SU-DHL-6 (cell line): ENCODE data around the gene GP5.

Experiments used
- H2AFZ ChIP-seq: fragments of 200-600 bp; sonication (generic); 2 replicates; pipeline ENCODE4 v1.6.1; 2014; ENCODE audit warnings: low read depth, mild to moderate bottlenecking, moderate library complexity, mixed read lengths, antibody characterized with exemption, low read length; ENCODE audit not compliant: severe bottlenecking
- H3F3A ChIP-seq: fragments of 200-600 bp; shearing (Covaris generic); 2 replicates; pipeline ENCODE4 v1.6.0; 2016; ENCODE audit warnings: antibody characterized with exemption, mild to moderate bottlenecking; ENCODE audit not compliant: insufficient read depth
- H3K27ac ChIP-seq: fragments of 200-600 bp; sonication (generic); 2 replicates; pipeline ENCODE4 v1.5.1; 2016; ENCODE audit warnings: low read depth, mild to moderate bottlenecking, low read length, moderate library complexity, mixed read lengths
- H3K27me3 ChIP-seq: fragments of 200-600 bp; sonication (generic), shearing (Covaris generic); 2 replicates; pipeline ENCODE4 v1.6.0; 2014; ENCODE audit warnings: mild to moderate bottlenecking, low read length
- H3K36me3 ChIP-seq: fragments of 200-600 bp; sonication (generic); 2 replicates; pipeline ENCODE4 v1.6.1; 2014; ENCODE audit warnings: mild to moderate bottlenecking, low read length, mixed read lengths
- H3K4me2 ChIP-seq: fragments of 300-600, 200-600 bp; shearing (Covaris generic), sonication (generic); 2 replicates; pipeline ENCODE4 v1.6.0; 2014; ENCODE audit warnings: low read length, low read depth, mild to moderate bottlenecking; ENCODE audit not compliant: poor library complexity, severe bottlenecking
- H3K4me3 ChIP-seq: fragments of 200-600 bp; sonication (generic); 2 replicates; pipeline ENCODE4 v1.5.1; 2014; ENCODE audit warnings: antibody characterized with exemption, low read length, mild to moderate bottlenecking, mixed read lengths; ENCODE audit not compliant: insufficient read depth, poor library complexity, severe bottlenecking
- H3K79me2 ChIP-seq: fragments of 200-600 bp; sonication (generic); 2 replicates; pipeline ENCODE4 v1.6.1; 2014; ENCODE audit warnings: mild to moderate bottlenecking, low read length, moderate library complexity; ENCODE audit not compliant: insufficient read depth
- H3K9ac ChIP-seq: fragments of 200-600 bp; sonication (generic); 2 replicates; pipeline ENCODE4 v1.7.0; 2014; ENCODE audit warnings: mild to moderate bottlenecking, low read length
- H3K9me2 ChIP-seq: fragments of 200-600 bp; sonication (generic); replicated peaks from 2 replicates; pipeline ENCODE4 v1.6.1; 2014; ENCODE audit warnings: low read length; ENCODE audit not compliant: insufficient read depth
- H3K9me3 ChIP-seq: fragments of 200-600 bp; sonication (generic); 2 replicates; pipeline ENCODE4 v1.6.1; 2014; ENCODE audit warnings: low read length, mixed read lengths; ENCODE audit not compliant: insufficient read depth
- H4K20me1 ChIP-seq: fragments of 200-600 bp; sonication (generic); 2 replicates; pipeline ENCODE4 v1.6.1; 2014; ENCODE audit warnings: low read depth, mild to moderate bottlenecking, antibody characterized with exemption, low read length, moderate library complexity, mixed read lengths
- EZH2phosphoT487 ChIP-seq: fragments of 200-600 bp; sonication (generic), shearing (Covaris generic); conservative IDR thresholded peaks from 2 replicates; pipeline ENCODE4 v1.6.1; 2018; ENCODE audit warnings: mild to moderate bottlenecking, antibody characterized with exemption, low read length, moderate library complexity, mixed read lengths
- TF ChIP-seq, protein P1 (sequence below): fragments of 200-600 bp; sonication (generic); IDR thresholded peaks from one replicate; pipeline ENCODE4 v1.5.1; 2017; ENCODE audit warnings: antibody characterized with exemption, mild to moderate bottlenecking, low read length, moderate library complexity; ENCODE audit not compliant: insufficient read depth, poor library complexity, severe bottlenecking

Gene GP5

DNA sequence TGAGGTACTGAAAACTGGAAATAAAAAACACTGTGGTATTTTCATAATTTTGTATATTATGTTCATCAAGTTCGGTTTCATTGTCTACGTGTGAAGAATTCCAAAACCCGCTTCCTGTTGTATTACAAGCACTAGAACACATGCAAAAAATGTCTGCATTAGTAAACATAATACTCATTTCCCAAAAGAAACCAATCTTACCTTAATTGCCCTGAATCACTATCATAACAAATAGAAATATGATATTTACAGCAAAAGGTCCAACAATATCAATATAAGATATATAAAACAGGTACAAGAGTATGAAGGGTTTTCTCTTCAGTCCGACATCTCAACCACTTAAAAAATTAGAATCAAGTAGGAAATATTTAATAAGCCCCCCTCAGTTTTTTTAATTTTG is 26.3 kb upstream of the GP5 start:
- H3K4me3 ChIP-seq: no peak overlapping the region
- no peaks in the 10 kb centered on the region for H4K20me1 ChIP-seq
- H3K9me2 ChIP-seq: no peaks in the 10 kb centered on the region
- no peak overlapping the region for H2AFZ ChIP-seq
- H3K9me3 ChIP-seq: no peaks in the 10 kb centered on the region
- no peak overlapping the region for H3K4me2 ChIP-seq
- TF ChIP-seq, protein P1, sequence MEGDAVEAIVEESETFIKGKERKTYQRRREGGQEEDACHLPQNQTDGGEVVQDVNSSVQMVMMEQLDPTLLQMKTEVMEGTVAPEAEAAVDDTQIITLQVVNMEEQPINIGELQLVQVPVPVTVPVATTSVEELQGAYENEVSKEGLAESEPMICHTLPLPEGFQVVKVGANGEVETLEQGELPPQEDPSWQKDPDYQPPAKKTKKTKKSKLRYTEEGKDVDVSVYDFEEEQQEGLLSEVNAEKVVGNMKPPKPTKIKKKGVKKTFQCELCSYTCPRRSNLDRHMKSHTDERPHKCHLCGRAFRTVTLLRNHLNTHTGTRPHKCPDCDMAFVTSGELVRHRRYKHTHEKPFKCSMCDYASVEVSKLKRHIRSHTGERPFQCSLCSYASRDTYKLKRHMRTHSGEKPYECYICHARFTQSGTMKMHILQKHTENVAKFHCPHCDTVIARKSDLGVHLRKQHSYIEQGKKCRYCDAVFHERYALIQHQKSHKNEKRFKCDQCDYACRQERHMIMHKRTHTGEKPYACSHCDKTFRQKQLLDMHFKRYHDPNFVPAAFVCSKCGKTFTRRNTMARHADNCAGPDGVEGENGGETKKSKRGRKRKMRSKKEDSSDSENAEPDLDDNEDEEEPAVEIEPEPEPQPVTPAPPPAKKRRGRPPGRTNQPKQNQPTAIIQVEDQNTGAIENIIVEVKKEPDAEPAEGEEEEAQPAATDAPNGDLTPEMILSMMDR: no peak
- no peak for TF ChIP-seq EZH2phosphoT487
- H3F3A ChIP-seq: 0 out of 2 replicates have a peak, but pooled peaks cover 4% of the 10 kb centered on the region
- no peak overlapping the region for H3K9ac ChIP-seq
- H3K27ac ChIP-seq: no peak overlapping the region
- peaks cover 54% of the 10 kb centered on the region for H3K36me3 ChIP-seq
- H3K27me3 ChIP-seq: no peaks in the 10 kb centered on the region
- H3K79me2 ChIP-seq: no peaks in the 10 kb centered on the region

DNA sequence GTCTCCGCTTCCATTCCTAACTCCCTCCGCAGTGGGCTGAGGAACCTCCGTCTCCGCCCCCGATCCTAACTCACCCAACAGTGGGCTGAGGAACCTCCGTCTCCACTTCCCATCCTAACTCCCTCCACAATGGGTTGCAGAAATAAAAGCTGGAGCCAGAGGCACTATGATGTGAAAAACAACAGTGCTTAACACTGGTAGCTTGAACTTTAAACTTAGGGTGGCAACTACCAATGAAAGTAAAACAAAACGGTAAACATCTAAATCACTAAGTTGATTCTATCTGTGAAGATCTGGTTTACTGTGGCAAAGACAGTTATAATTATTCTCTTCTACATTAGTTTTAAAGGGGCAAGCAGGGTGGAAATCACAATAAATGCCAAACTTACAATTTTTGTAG is 25.9 kb upstream of the GP5 start:
- H3F3A ChIP-seq: peaks cover 4% of the 10 kb centered on the region; the same call in 1 of the 2 replicates
- peaks cover 51% of the 10 kb centered on the region for H3K36me3 ChIP-seq

DNA sequence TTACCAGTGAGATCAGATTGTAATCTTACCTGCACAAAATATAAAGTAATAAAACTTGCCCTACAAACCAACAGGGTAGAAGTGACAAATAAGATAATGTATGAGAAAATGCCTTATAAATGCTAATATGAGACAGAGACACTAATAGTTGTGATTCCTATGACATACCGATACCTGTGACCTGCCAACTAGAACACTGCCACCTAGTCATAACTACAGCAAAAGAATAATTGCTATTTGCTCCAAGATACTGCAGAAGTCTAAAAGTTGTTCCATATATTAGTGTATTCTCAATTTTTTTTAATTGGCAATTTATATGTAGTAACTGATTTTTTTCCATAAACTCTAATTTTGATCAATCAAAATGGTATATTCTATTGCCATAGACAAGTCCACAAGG is 25.3 kb upstream of the GP5 start:
- no peaks in the 10 kb centered on the region for H3K27me3 ChIP-seq
- peaks cover 4% of the 10 kb centered on the region; the same call in 1 of the 2 replicates for H3F3A ChIP-seq
- H4K20me1 ChIP-seq: no peaks in the 10 kb centered on the region
- TF ChIP-seq, protein P1: no peak
- no peak for TF ChIP-seq EZH2phosphoT487
- H3K4me3 ChIP-seq: no peak overlapping the region
- H3K9me3 ChIP-seq: no peaks in the 10 kb centered on the region
- no peaks in the 10 kb centered on the region for H3K9me2 ChIP-seq
- no peak overlapping the region for H3K4me2 ChIP-seq
- no peak overlapping the region for H3K27ac ChIP-seq
- peaks cover 50% of the 10 kb centered on the region for H3K36me3 ChIP-seq
- no peaks in the 10 kb centered on the region for H3K79me2 ChIP-seq
- H3K9ac ChIP-seq: no peak overlapping the region
- no peak overlapping the region for H2AFZ ChIP-seq

More for the DNA sequence above, 25.9 kb upstream of the GP5 start:
- Histone ChIP-seq H4K20me1 (no peaks in the 10 kb centered on the region), H3K4me3 (no peak overlapping the region), H3K27me3 (no peaks in the 10 kb centered on the region), H3K4me2 (no peak overlapping the region), H2AFZ (no peak overlapping the region), H3K27ac (no peak overlapping the region), H3K9ac (no peak overlapping the region), H3K79me2 (no peaks in the 10 kb centered on the region), H3K9me2 (no peaks in the 10 kb centered on the region), H3K9me3 (no peaks in the 10 kb centered on the region)
- TF ChIP-seq, protein P1: no peak
- no peak for TF ChIP-seq EZH2phosphoT487

DNA sequence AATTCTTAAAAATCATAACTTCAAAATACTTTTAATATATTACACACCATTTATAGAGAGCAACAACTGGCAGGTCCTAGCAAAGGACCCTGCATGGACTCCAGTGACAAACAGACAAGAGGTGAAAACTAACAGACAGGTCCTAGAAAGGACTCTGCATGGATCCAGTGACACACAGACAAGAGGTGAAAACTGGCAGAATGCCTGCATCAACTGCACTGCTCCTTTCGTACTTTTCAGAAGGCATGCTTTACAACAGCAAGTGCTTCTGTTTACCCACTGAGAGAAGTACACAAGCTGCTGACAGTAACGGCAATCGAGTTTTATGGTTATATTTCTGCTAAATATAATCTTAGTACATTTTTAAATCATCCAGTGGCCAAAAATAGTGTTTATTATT is 24.3 kb upstream of the GP5 start:
- TF ChIP-seq EZH2phosphoT487: no peak
- TF ChIP-seq, protein P1: no peak
- Histone ChIP-seq H3K79me2 (no peaks in the 10 kb centered on the region), H2AFZ (no peak overlapping the region), H3K36me3 (peaks cover 47% of the 10 kb centered on the region), H3K9me2 (no peaks in the 10 kb centered on the region), H3K27ac (no peak overlapping the region), H3K9ac (no peak overlapping the region), H3F3A (no peaks in the 10 kb centered on the region; the same call in 1 of the 2 replicates), H3K4me3 (no peak overlapping the region), H3K9me3 (no peaks in the 10 kb centered on the region), H3K27me3 (no peaks in the 10 kb centered on the region), H3K4me2 (no peak overlapping the region), H4K20me1 (no peaks in the 10 kb centered on the region)
